K562 (cell line): ENCODE results near the gene FRAT2. TPM values are rescaled to one million over a fixed set of nuclear protein-coding genes. Genes with fewer than 3 reads are reported as not detected.

Source experiments
- ATAC-seq: fragments of 200-7000 bp; cut with Tn5 transposase; 3 replicates; pipeline ENCODE4 v1.9.1; 2020; ENCODE audit warnings: moderate library complexity
- BruUV-seq: library from RNA; stranded (reverse); fragments of 400-500 nt; replicated peaks from 2 replicates; lab custom pipeline; 2021; lab: Mats Ljungman, UMichigan
- CTCF ChIA-PET: fragments of 300-600 bp; formaldehyde crosslinking; extraction: SDS; loops from one replicate; lab custom pipeline; 2021; ENCODE audit warnings: low intra/inter-chr PET ratio; lab: Yijun Ruan, JAX
- POLR2A ChIA-PET: fragments of 300-600, 350-650 bp; sonication (Branson Sonifier 250); formaldehyde crosslinking; extraction: SDS; loops from one replicate; lab custom pipeline; 2021; ENCODE audit warnings: antibody characterized with exemption, inconsistent platforms; lab: Yijun Ruan, JAX
- DNase-seq, 4 experiments: peaks; one replicate each; pipeline versions ENCODE4 v3.0.0 to v3.0.0-alpha.2; 2011 to 2018; ENCODE audit warnings: low spot score in 3 of 4, mixed read lengths in 3 of 4; ENCODE audit errors: extremely low read depth in 1 of 4
- FAIRE-seq: peaks from 2 replicates; lab custom pipeline; 2011; peaks lifted over from hg19 to GRCh38; lab: Jason Lieb, UNC
- H2AFZ ChIP-seq: 2 replicates; pipeline ENCODE4 v1.6.0; 2011; ENCODE audit warnings: low read depth, low read length, control low read depth, inconsistent platforms
- H3K27ac ChIP-seq: fragments of 200-600 bp; 3 replicates; pipeline ENCODE4 v1.8.0; 2011; ENCODE audit warnings: low read depth, mild to moderate bottlenecking, control low read depth, inconsistent platforms, low read length, moderate library complexity, mixed read lengths; ENCODE audit errors: extremely low read depth
- H3K27me3 ChIP-seq, 2 experiments: fragments of 300-600 bp in 1 of 2; 2 replicates in 1 of 2; 3 replicates in 1 of 2; pipeline versions ENCODE4 v1.6.0 to v1.8.0; 2011; ENCODE audit warnings: inconsistent platforms in 2 of 2, low read length in 2 of 2, mild to moderate bottlenecking in 1 of 2, mixed read lengths in 1 of 2, moderate library complexity in 1 of 2; ENCODE audit not compliant: control insufficient read depth in 2 of 2, insufficient read depth in 2 of 2
- H3K36me3 ChIP-seq: fragments of 300-600 bp; 3 replicates; pipeline ENCODE4 v1.8.0; 2011; ENCODE audit warnings: mild to moderate bottlenecking, low read length, inconsistent platforms; ENCODE audit not compliant: control insufficient read depth, insufficient read depth
- H3K4me1 ChIP-seq, 2 experiments: fragments of 200-600 bp in 1 of 2; replicated peaks in 1 of 2; 2 replicates in 1 of 2; 3 replicates in 1 of 2; pipeline versions ENCODE4 v1.5.1 to v1.8.0; 2011; ENCODE audit warnings: inconsistent platforms in 2 of 2, low read length in 2 of 2, mild to moderate bottlenecking in 1 of 2, mixed read lengths in 1 of 2, moderate library complexity in 1 of 2; ENCODE audit not compliant: control insufficient read depth in 2 of 2, insufficient read depth in 2 of 2
- H3K4me2 ChIP-seq: 2 replicates; pipeline ENCODE4 v1.6.1; 2011; ENCODE audit warnings: low read length, control low read depth, inconsistent platforms, mixed read lengths; ENCODE audit not compliant: insufficient read depth
- H3K4me3 ChIP-seq: fragments of 200-600 bp; sonication (generic), shearing (Covaris generic); 2 replicates; pipeline ENCODE4 v1.5.1; 2016; ENCODE audit warnings: control low read depth, inconsistent platforms
- H3K79me2 ChIP-seq: fragments of 200-600 bp; 3 replicates; pipeline ENCODE4 v1.8.0; 2011; ENCODE audit warnings: low read length, inconsistent platforms; ENCODE audit not compliant: control insufficient read depth, insufficient read depth
- H3K9ac ChIP-seq, 2 experiments: 2 replicates each; pipeline versions ENCODE4 v1.6.0 to v1.6.1; 2011; ENCODE audit warnings: low read depth in 2 of 2, low read length in 2 of 2, control low read depth in 1 of 2, inconsistent platforms in 1 of 2, mild to moderate bottlenecking in 1 of 2, mixed read lengths in 1 of 2; ENCODE audit not compliant: insufficient read depth in 1 of 2
- H3K9me1 ChIP-seq: one replicate; pipeline ENCODE4 v1.6.0; 2011; ENCODE audit warnings: inconsistent platforms, mild to moderate bottlenecking, low read length, moderate library complexity; ENCODE audit not compliant: control insufficient read depth, insufficient read depth
- H3K9me3 ChIP-seq: replicated peaks from 2 replicates; pipeline ENCODE4 v1.5.1; 2011; ENCODE audit warnings: low read depth, low read length, inconsistent platforms; ENCODE audit not compliant: control insufficient read depth, insufficient read depth
- H4K20me1 ChIP-seq: replicated peaks from 2 replicates; pipeline ENCODE4 v1.6.1; 2011; ENCODE audit warnings: low read length, inconsistent platforms, mixed read lengths; ENCODE audit not compliant: control insufficient read depth, insufficient read depth
- ARNT ChIP-seq, 2 experiments: fragments of 450-650 bp; IDR thresholded peaks; 2 replicates each; pipeline ENCODE4 v1.6.1; 2016; ENCODE audit warnings: mild to moderate bottlenecking in 1 of 2
- CBX2 ChIP-seq: fragments of 200-600 bp; sonication (generic); IDR thresholded peaks from one replicate; pipeline ENCODE4 v1.6.1; 2012; ENCODE audit warnings: mild to moderate bottlenecking, low read length, inconsistent platforms; ENCODE audit not compliant: insufficient read depth, poor library complexity, severe bottlenecking
- NFYB ChIP-seq: IDR thresholded peaks from 2 replicates; pipeline ENCODE4 v1.6.1; 2011; ENCODE audit warnings: mild to moderate bottlenecking, moderate library complexity; ENCODE audit not compliant: insufficient read length; ENCODE audit errors: extremely low read depth
- RFX7 ChIP-seq: fragments of 250-450 bp; sonication (Bioruptor Pico); IDR thresholded peaks from 2 replicates; pipeline ENCODE4 v1.5.1; 2021; ENCODE audit warnings: mild to moderate bottlenecking
- ZNF140 ChIP-seq: fragments of 250-450 bp; sonication (Bioruptor Pico); IDR thresholded peaks from 2 replicates; pipeline ENCODE4 v1.8.0; 2021; ENCODE audit warnings: moderate library complexity, mild to moderate bottlenecking, inconsistent platforms
- WGBS: fragments of 100-300 bp; shearing (Covaris generic); methylation state at CpG from one replicate; pipeline ENCODE4 v1.1.6; 2016; ENCODE audit warnings: low coverage, mixed read lengths; ENCODE audit not compliant: insufficient coverage; ENCODE audit errors: missing lambda C conversion rate; 5-methylcytosine and 5-hydroxymethylcytosine counted together
- in situ Hi-C: fragments of 300-500 bp; cut with MboI; formaldehyde crosslinking; loops from 4 replicates; pipeline ENCODE4 v1.15.0; 2018; ENCODE audit warnings: inconsistent platforms, mixed read lengths
- intact Hi-C: fragments of 100-400 bp; cut with micrococcal nuclease; formaldehyde crosslinking; loops from 2 replicates; pipeline ENCODE4 v1.14.2; 2022
- polyA plus RNA-seq, 8 experiments: library from polyadenylated mRNA; depleted of rRNA in 4 of 8; stranded (reverse) in 5 of 8; unstranded in 3 of 8; fragments of >200 nt; fragmentation: Nextera tagmentation in 2 of 8; fragmentation: Illumina TruSeq in 1 of 8; extraction: Ambion mirVana in 2 of 8; extraction: Trizol in 1 of 8; gene quantifications; 2 replicates each; pipeline versions ENCODE4 v1.2.1 to v1.2.3, GENCODE V29; 2011 to 2014; ENCODE audit warnings: inconsistent platforms in 1 of 8, missing spikeins in 1 of 8
- total RNA-seq, 7 experiments: library from RNA; depleted of rRNA in 6 of 7; stranded (reverse); fragments of >200 nt in 6 of 7; fragmentation: Illumina TruSeq in 2 of 7; extraction: Trizol in 2 of 7; gene quantifications; 2 replicates each; pipeline versions ENCODE4 v1.2.1 to v1.2.3, GENCODE V29; 2011 to 2021; ENCODE audit warnings: low replicate concordance in 1 of 7

Gene FRAT2
- total and polyA plus RNA-seq, 9 of the 15 experiments (the other 6 are each of a cell fraction or from before 2014, with no cell fraction given) = 4.3 to 31.7 (median 19.5) TPM

GRCh38 chr10:97320480-97321031 lies 14.0 kb downstream of the FRAT2 start:
- H3K4me1 ChIP-seq = peaks cover 7 to 25% of the 10 kb centered on the region in 2 experiments
- no peaks in the 10 kb centered on the region for H3K9me1 ChIP-seq
- H3K36me3 ChIP-seq = no peaks in the 10 kb centered on the region
- POLR2A ChIA-PET = interaction anchor here (0.7 to 1.5 kb wide), 4 partner anchors 7 to 15 kb away, joined by 3 to 9 read pairs (median 4); no protein-coding TSS in a partner anchor
- TF ChIP-seq ZNF140 (CRISPR knock-in tag) = no peak
- TF ChIP-seq ARNT (IDR thresholded peaks at IDR 0.05) = no peak
- TF ChIP-seq CBX2 = no peak
- no peak for TF ChIP-seq RFX7
- no peak for TF ChIP-seq NFYB
- 0 out of 2 replicates have a peak overlapping the region, but pooled peaks have one; percentile 18 for H3K4me2 ChIP-seq
- H4K20me1 ChIP-seq = no peaks in the 10 kb centered on the region
- peak overlapping the region; percentile 75; the same call in 1 of the 2 replicates for H3K4me3 ChIP-seq
- H3K27me3 ChIP-seq = no peaks in the 10 kb centered on the region
- H3K79me2 ChIP-seq = peaks cover 9% of the 10 kb centered on the region; the same call in 1 of the 3 replicates
- WGBS = 92% methylated on average over 15 of the region's 24 CpGs
- no peak for FAIRE-seq
- H3K9me3 ChIP-seq = no peaks in the 10 kb centered on the region
- intact Hi-C loops = no loop called here
- no peak overlapping the region for H2AFZ ChIP-seq
- DNase-seq = no peak
- H3K9ac ChIP-seq = peak overlapping the region in 1 of 2 experiments; percentile 100; a peak in 1 of 4 replicates
- no peak for ATAC-seq
- no peak overlapping the region for H3K27ac ChIP-seq
- in situ Hi-C loops = no loop called here
- TSS peak; percentile 77 for BruUV-seq
- CTCF ChIA-PET = no interaction called here
